HG02623 (cell line): ENCODE results near the gene CCDC68.
"Not testable (repeated sequence)": the region's sequence is repeated elsewhere in the genome, so short reads cannot be mapped to it uniquely, and the experiment has no call there.

Experiments
- ATAC-seq: cut with Tn5 transposase; IDR thresholded peaks from one replicate; pipeline ENCODE4 v1.9.1; 2021; ENCODE audit warnings: moderate library complexity; ENCODE audit not compliant: unreplicated experiment

Gene CCDC68

GRCh38 chr18:54878659-54879358, 80.5 kb downstream of the CCDC68 start:
- ATAC-seq, result no peak

DNA sequence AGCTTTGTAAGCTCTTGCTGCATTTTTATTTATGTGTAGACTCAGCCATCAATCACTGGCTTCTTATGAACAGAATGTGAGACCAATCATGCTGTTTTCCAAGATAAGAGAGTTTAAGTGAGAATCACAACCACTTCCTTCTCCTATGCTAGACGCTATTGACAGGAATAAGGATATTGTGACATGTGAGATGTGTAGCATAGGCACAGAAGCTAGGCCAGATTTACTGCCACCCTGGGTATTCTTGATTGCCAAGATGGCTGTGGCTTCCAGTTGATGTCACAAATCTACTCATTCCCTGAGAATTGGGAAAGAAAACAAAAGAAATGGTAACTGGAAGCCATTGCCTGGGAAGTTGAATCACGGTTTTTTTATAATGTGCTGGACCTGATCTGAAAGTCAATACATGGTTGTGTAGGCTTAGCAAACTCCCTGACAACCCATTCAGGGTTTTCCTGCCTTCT, 81.1 kb downstream of the CCDC68 start:
- no peak for ATAC-seq

DNA sequence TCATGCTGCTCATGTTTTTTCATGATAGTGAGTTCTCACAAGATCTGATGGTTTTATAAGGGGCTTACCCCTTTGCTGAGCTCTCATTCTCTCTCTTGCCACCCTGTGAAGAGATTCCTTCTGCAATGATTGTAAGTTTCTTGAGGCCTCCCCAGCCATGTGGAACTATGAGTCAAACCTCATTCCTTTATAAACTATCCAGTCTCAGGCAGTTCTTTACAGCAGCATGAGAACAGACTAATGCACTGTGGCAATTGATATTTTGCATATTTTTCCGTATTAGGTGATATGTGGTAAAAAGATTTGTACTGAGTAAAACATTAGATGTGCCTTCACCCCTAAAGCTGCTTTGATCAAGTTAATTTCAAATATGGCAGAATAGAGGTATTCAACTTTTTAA, 82.2 kb downstream of the CCDC68 start:
- no peak for ATAC-seq

GRCh38 chr18:54875063-54875462, 84.2 kb downstream of the CCDC68 start:
- no peak for ATAC-seq

DNA sequence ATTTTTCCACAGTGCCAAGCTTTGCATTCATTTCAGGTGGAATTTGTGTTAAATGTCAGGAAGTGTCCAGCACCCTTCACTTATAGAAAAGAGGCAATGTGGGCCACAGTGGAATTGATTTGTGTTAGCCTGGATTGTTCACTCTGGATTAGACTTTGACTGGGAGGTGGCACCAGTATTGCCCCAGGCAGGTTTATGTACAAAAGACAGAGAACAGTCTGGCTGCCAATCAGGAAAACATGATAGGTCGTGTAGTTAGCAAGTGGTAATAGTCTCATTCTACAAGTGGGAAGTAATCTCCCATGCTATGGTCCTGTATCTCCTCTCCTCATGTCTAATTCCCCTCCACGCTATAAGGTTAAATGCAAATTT, 85.4 kb downstream of the CCDC68 start:
- no peak for ATAC-seq

- no peak for ATAC-seq
These were observed 86.6 kb downstream of the CCDC68 start for GRCh38 chr18:54872681-54873080.

DNA sequence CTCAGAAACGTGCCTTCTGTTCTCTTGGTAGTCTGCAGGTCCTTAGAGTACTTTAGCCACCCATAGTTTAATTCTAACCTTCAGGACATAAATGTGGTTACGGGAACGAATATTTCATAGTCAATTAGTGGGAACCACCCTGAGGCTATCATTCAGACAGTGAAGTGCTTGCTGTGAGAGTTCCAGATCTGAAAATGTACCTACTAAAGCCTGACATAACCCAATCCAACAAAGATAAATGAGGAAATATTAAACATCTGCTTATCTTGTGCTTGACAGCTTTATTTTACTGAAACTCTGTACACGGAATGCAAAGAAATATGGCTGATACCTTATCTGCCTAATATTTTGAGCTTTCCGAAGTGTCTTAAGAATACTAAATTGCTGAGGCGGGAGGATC, 88.0 kb downstream of the CCDC68 start:
- ATAC-seq, result no peak

GRCh38 chr18:54867131-54867530, 92.1 kb downstream of the CCDC68 start:
- ATAC-seq, result no peak

DNA sequence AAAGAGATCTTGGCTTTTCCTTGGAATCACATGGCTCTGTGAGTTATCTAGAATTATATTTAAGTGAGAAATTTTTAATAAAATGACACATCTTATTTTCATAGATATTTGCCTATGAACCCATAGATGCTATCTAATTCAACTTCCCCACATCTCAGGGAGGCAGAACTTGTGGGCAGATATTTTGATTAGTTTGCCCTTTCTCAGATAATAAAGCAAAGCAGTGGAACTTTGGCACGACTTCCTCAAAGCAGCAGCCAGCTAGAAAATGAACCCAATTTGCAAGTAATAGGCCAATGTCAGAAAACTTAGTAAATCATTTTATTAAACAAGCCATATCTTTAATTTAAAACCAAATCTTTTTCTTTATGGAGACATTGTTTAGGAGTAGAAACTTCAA, 98.3 kb downstream of the CCDC68 start:
- no peak for ATAC-seq

DNA sequence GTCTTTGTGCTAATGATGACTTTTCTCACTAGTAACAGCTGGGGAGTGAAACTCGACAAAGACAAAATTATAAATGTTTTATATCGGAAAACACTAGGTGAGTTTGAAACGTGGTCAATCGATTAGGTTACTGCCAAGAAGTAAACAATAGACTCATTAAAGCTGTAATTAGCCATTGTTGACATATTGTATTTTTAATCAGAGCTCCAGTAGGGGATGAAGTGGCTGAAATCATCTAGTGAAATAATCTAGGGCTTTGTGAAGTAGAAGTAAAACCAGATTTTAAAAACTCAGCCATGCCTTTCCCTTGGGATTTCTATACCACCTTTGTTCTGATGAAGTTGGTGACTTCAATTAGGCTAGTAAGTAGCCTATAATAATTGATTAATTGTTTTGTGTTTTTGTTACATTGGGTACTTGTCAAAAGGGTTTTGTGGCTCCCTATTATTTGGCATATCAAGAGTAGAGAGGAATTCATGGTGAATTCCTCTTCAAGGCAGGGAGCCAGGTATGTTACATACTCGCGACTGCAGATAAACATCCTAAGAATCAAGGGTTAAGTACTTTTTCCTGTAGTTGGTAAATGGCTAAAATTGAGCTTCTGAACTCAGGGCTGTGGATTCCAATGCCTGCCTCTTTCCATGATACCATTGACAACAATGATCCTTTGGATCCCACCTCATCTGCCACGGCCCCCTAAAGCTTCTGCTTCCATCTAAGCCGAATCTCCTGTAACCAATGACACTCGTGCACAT, 99.4 kb downstream of the CCDC68 start:
- ATAC-seq, result no peak

- no peak for ATAC-seq
These were observed 101.8 kb downstream of the CCDC68 start for GRCh38 chr18:54857499-54857898.

GRCh38 chr18:54856105-54856646, 103.1 kb downstream of the CCDC68 start:
- ATAC-seq, result no peak

DNA sequence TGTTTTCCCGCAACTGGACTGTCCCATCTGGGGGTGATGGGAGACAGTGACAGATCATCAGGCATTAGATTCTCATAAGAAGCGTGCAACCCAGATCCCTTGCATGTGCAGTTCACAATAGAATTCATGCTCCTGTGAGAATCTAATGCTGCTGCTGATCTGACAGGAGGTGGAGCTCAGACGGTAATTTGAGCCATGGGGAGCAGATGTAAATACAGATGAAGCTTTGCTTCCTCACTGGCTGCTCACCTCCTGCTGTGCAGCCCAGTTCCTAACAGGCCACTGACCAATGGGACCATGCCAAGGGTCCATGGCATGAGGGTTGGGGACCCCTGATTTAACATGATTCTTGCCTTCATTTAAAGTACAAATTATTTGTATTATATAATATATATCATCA, 104.2 kb downstream of the CCDC68 start:
- not testable (repeated sequence) for ATAC-seq

DNA sequence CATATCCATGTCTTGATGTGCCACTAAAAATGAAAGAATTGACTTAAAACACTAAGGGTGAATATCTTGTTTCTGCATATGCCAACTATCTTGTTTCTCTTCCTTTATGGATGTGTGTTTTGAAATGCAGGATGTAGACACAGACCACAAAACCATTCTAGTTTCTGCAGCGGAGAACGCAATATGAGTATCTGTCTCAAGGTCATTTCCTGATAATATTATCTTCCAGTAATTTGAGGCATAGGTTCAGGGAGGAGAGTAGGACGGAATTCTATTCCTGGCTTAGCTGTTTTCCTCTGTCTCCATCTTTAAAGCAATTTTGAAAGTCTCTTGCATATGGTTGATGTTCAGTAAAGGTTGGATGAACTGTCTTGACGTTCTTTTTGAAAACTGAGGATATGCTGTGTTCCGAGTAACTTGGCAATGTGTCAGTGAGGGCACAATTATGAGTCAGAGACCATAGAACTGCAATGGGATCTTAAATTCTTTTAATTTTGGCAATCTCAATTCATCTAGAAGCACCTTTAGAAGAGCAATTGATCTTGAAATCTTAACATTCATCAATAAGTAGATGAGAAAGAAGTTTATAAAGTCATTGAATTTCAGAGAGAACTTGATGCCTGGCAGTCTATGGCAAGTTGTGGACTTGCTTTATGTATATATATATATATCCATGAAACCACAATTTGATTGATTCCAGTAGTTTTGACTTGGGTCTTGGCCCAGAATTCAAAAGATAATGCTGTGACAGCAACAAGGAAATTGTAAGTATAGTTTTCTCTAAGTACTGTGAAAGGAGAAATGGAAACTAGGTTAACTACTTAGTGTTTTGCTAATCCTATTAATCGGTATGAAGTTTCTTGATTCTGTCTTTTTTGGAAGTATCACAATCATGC, 106.2 kb downstream of the CCDC68 start:
- ATAC-seq, result no peak
